HCT116 (cell line): ENCODE measurements around the gene MYH7. TPM values are rescaled to one million over a fixed set of nuclear protein-coding genes. Genes with fewer than 3 reads are reported as not detected.

Experiments
- ATAC-seq: fragments of 200-7000 bp; cut with Tn5 transposase; 2 replicates; pipeline ENCODE4 v1.9.1; 2020; ENCODE audit warnings: mild to moderate bottlenecking, moderate library complexity
- BruUV-seq: library from RNA; stranded (reverse); fragments of 400-500 nt; replicated peaks from 2 replicates; lab custom pipeline; 2021; lab: Mats Ljungman, UMichigan
- CTCF ChIA-PET: fragments of 300-600 bp; sonication (Branson Sonifier 250); formaldehyde crosslinking; loops from one replicate; lab custom pipeline; 2021; ENCODE audit warnings: antibody characterized with exemption; lab: Charles Lee
- POLR2A ChIA-PET: fragments of 300-600, 350-600 bp; sonication (Branson Sonifier 250); formaldehyde crosslinking; loops from one replicate; lab custom pipeline; 2021; ENCODE audit warnings: antibody characterized with exemption; lab: Charles Lee
- RAD21 ChIA-PET, 2 experiments: fragments of 300-600 bp; sonication (Branson Sonifier 250); formaldehyde crosslinking; loops; one replicate each; lab custom pipeline; 2023; ENCODE audit warnings: low total read pairs in 2 of 2; ENCODE audit not compliant: uncharacterized antibody in 2 of 2, unreplicated experiment in 2 of 2, low non-redundant PET in 1 of 2; lab: Charles Lee
- DNase-seq: peaks from one replicate; pipeline ENCODE4 v3.0.0-alpha.2; 2010; ENCODE audit warnings: low read depth, low spot score
- H2AFZ ChIP-seq: fragments of 200-600 bp; shearing (Covaris generic), sonication (generic); 2 replicates; pipeline ENCODE4 v1.6.1; 2017; ENCODE audit warnings: low read depth, mixed run types, mixed read lengths, antibody characterized with exemption, low read length; ENCODE audit not compliant: poor library complexity, severe bottlenecking
- H3K27ac ChIP-seq: 2 replicates; pipeline ENCODE4 v1.5.1; 2012; ENCODE audit warnings: low read depth, low read length
- H3K27me3 ChIP-seq: fragments of 200-600 bp; sonication (generic); 2 replicates; pipeline ENCODE4 v1.6.1; 2016; ENCODE audit warnings: mixed run types, low read length, mixed read lengths; ENCODE audit not compliant: insufficient read depth
- H3K36me3 ChIP-seq, 2 experiments: fragments of 200-500 bp in 1 of 2; fragments of 200-600 bp in 1 of 2; sonication (Bioruptor generic) in 1 of 2; sonication (generic) in 1 of 2; 2 replicates each; pipeline versions ENCODE4 v1.5.1 to v1.6.1; 2014 to 2016; ENCODE audit warnings: low read length in 2 of 2, inconsistent platforms in 1 of 2, mixed read lengths in 1 of 2, mixed run types in 1 of 2; ENCODE audit not compliant: insufficient read depth in 2 of 2, control insufficient read depth in 1 of 2
- H3K4me1 ChIP-seq, 2 experiments: fragments of 200-600 bp in 1 of 2; sonication (generic) in 1 of 2; 2 replicates each; pipeline versions ENCODE4 v1.5.1 to v1.6.1; 2012 to 2017; ENCODE audit warnings: low read length in 2 of 2, inconsistent platforms in 1 of 2, mild to moderate bottlenecking in 1 of 2, mixed read lengths in 1 of 2, mixed run types in 1 of 2, moderate library complexity in 1 of 2; ENCODE audit not compliant: insufficient read depth in 2 of 2, control insufficient read depth in 1 of 2
- H3K4me2 ChIP-seq: fragments of 200-600 bp; sonication (generic); 2 replicates; pipeline ENCODE4 v1.6.1; 2017; ENCODE audit warnings: mixed run types, low read length, mixed read lengths
- H3K4me3 ChIP-seq, 2 experiments: fragments of 200-600 bp in 1 of 2; sonication (generic) in 1 of 2; replicated peaks in 1 of 2; 2 replicates each; pipeline ENCODE4 v1.5.1; 2011 to 2016; ENCODE audit warnings: low read length in 2 of 2, control low read depth in 1 of 2, low read depth in 1 of 2, mild to moderate bottlenecking in 1 of 2, mixed read lengths in 1 of 2, mixed run types in 1 of 2
- H3K79me2 ChIP-seq: fragments of 200-600 bp; sonication (generic); 2 replicates; pipeline ENCODE4 v1.6.1; 2017; ENCODE audit warnings: mild to moderate bottlenecking, mixed run types, low read length, moderate library complexity, mixed read lengths; ENCODE audit not compliant: insufficient read depth
- H3K9ac ChIP-seq: fragments of 200-600 bp; sonication (generic); 2 replicates; pipeline ENCODE4 v1.6.1; 2016; ENCODE audit warnings: low read length, mixed read lengths
- H3K9me2 ChIP-seq: fragments of 200-600 bp; sonication (generic), shearing (Covaris generic); 2 replicates; pipeline ENCODE4 v1.6.1; 2017; ENCODE audit warnings: mixed run types, mild to moderate bottlenecking, moderate library complexity; ENCODE audit not compliant: insufficient read depth
- H3K9me3 ChIP-seq, 2 experiments: fragments of 200-500 bp in 1 of 2; fragments of 200-600 bp in 1 of 2; sonication (Bioruptor generic) in 1 of 2; sonication (generic) in 1 of 2; 2 replicates each; pipeline ENCODE4 v1.6.1; 2014 to 2017; ENCODE audit warnings: low read length in 2 of 2, mixed read lengths in 2 of 2, inconsistent platforms in 1 of 2, low read depth in 1 of 2, mild to moderate bottlenecking in 1 of 2, mixed run types in 1 of 2, moderate library complexity in 1 of 2; ENCODE audit not compliant: control insufficient read depth in 1 of 2, insufficient read depth in 1 of 2
- H4K20me1 ChIP-seq: fragments of 200-600 bp; sonication (generic), shearing (Covaris generic); 2 replicates; pipeline ENCODE4 v1.6.1; 2017; ENCODE audit warnings: mixed run types, mild to moderate bottlenecking, moderate library complexity; ENCODE audit not compliant: insufficient read depth
- CEBPB ChIP-seq: IDR thresholded peaks from 2 replicates; pipeline ENCODE4 v1.6.1; 2012; ENCODE audit warnings: low read depth
- ELF1 ChIP-seq: IDR thresholded peaks from 2 replicates; pipeline ENCODE4 v1.6.1; 2012; ENCODE audit warnings: low read depth, borderline replicate concordance
- RAD21 ChIP-seq: IDR thresholded peaks from 2 replicates; pipeline ENCODE4 v1.6.1; 2012; ENCODE audit warnings: low read depth, mild to moderate bottlenecking
- YY1 ChIP-seq: IDR thresholded peaks from 2 replicates; pipeline ENCODE4 v1.6.1; 2011; ENCODE audit warnings: low read length, low read depth, moderate library complexity, mild to moderate bottlenecking; ENCODE audit not compliant: insufficient replicate concordance; ENCODE audit errors: extremely low read depth
- ZBTB33 ChIP-seq: IDR thresholded peaks from 2 replicates; pipeline ENCODE4 v1.6.1; 2011; ENCODE audit warnings: mild to moderate bottlenecking, low read length, moderate library complexity; ENCODE audit not compliant: insufficient replicate concordance; ENCODE audit errors: extremely low read depth
- intact Hi-C: fragments of 100-400 bp; cut with micrococcal nuclease; formaldehyde crosslinking; loops from 2 replicates; pipeline ENCODE4 v1.10.0; 2022
- total RNA-seq: library from RNA; stranded (reverse); gene quantifications from one replicate; pipeline ENCODE4 v1.2.1, GENCODE V29; 2021; ENCODE audit not compliant: unreplicated experiment

MYH7 gene
- total RNA-seq, 1 experiment from 2014 or later: not detected

- H3K27me3 ChIP-seq: peaks cover 3% of the 10 kb centered on the region; the same call in 1 of the 2 replicates
- no peak overlapping the region for H2AFZ ChIP-seq
- H3K36me3 ChIP-seq: no peaks in the 10 kb centered on the region
- POLR2A ChIA-PET: no interaction called here
- RAD21 ChIA-PET: no interaction called here
- H3K4me1 ChIP-seq: no peaks in the 10 kb centered on the region
- no peak overlapping the region for H3K27ac ChIP-seq
- TF ChIP-seq ELF1: no peak
- no peak for TF ChIP-seq YY1
- no peak for TF ChIP-seq RAD21
- TF ChIP-seq CEBPB: no peak
- TF ChIP-seq ZBTB33: no peak
- no peaks in the 10 kb centered on the region for H4K20me1 ChIP-seq
- CTCF ChIA-PET: no interaction called here
- intact Hi-C loops: no loop called here
- no peak overlapping the region for H3K4me3 ChIP-seq
- no peak overlapping the region for H3K9ac ChIP-seq
- H3K9me3 ChIP-seq: no peaks in the 10 kb centered on the region
- no peaks in the 10 kb centered on the region for H3K79me2 ChIP-seq
- no peak overlapping the region for H3K4me2 ChIP-seq
- ATAC-seq (no peak), DNase-seq (no peak)
- H3K9me2 ChIP-seq: no peaks in the 10 kb centered on the region
- no TSS peak for BruUV-seq
These were observed 12.2 kb upstream of the MYH7 start for GRCh38 chr14:23447361-23448350.
